GF-D8 (cell line): ENCODE results near the gene KY.

ENCODE experiments used
- DNase-seq: peaks from one replicate; lab custom pipeline; 2025; lab: John Stamatoyannopoulos, UW

Gene KY

GRCh38 chr3:134650431-134651346, at the start of gene KY:
Gene KY (minus strand): TSS chr3:134651022. CDS start chr3:134650960, 62 bp downstream.
- DNase-seq = peak; percentile 34

- no peak for DNase-seq
These were observed 48.9 kb upstream of the KY start for GRCh38 chr3:134699721-134700120.

GRCh38 chr3:134699141-134699711, 48.4 kb upstream of the KY start:
- DNase-seq = no peak

- no peak for DNase-seq
These were observed 47.2 kb upstream of the KY start for GRCh38 chr3:134697830-134698689.

GRCh38 chr3:134696155-134696554, 45.3 kb upstream of the KY start:
- DNase-seq = no peak

GRCh38 chr3:134694946-134695543, 44.2 kb upstream of the KY start:
- no peak for DNase-seq

GRCh38 chr3:134694466-134694865, 43.6 kb upstream of the KY start:
- no peak for DNase-seq

- DNase-seq = no peak
These were observed 43.0 kb upstream of the KY start for GRCh38 chr3:134693804-134694203.

GRCh38 chr3:134693226-134693625, 42.4 kb upstream of the KY start:
- no peak for DNase-seq

- peak; percentile 21 for DNase-seq
These were observed 39.4 kb upstream of the KY start for GRCh38 chr3:134690226-134690625.

GRCh38 chr3:134687642-134688041, 36.8 kb upstream of the KY start:
- DNase-seq = no peak

GRCh38 chr3:134685929-134686802, 35.3 kb upstream of the KY start:
- DNase-seq = no peak

GRCh38 chr3:134682196-134682880, 31.5 kb upstream of the KY start:
- no peak for DNase-seq

- DNase-seq = no peak
These were observed 30.7 kb upstream of the KY start for GRCh38 chr3:134681522-134681900.

GRCh38 chr3:134680796-134681521, 30.1 kb upstream of the KY start:
- no peak for DNase-seq

- DNase-seq = no peak
These were observed 27.1 kb upstream of the KY start for GRCh38 chr3:134677987-134678308.

- DNase-seq = peak; percentile 16
These were observed 26.6 kb upstream of the KY start for GRCh38 chr3:134677196-134677986.

- DNase-seq = no peak
These were observed 25.0 kb upstream of the KY start for GRCh38 chr3:134675726-134676256.

- no peak for DNase-seq
These were observed 21.7 kb upstream of the KY start for GRCh38 chr3:134672571-134672970.
